K562 (cell line): Measurements from ENCODE around the gene CCSER1. TPM values are rescaled to one million over a fixed set of nuclear protein-coding genes. Genes with fewer than 3 reads are reported as not detected.

Experiments used
- ATAC-seq: fragments of 200-7000 bp; cut with Tn5 transposase; 3 replicates; pipeline ENCODE4 v1.9.1; 2020; ENCODE audit warnings: moderate library complexity
- BruUV-seq: library from RNA; stranded (reverse); fragments of 400-500 nt; replicated peaks from 2 replicates; lab custom pipeline; 2021; lab: Mats Ljungman, UMichigan
- CTCF ChIA-PET: fragments of 300-600 bp; formaldehyde crosslinking; extraction: SDS; loops from one replicate; lab custom pipeline; 2021; ENCODE audit warnings: low intra/inter-chr PET ratio; lab: Yijun Ruan, JAX
- POLR2A ChIA-PET: fragments of 300-600, 350-650 bp; sonication (Branson Sonifier 250); formaldehyde crosslinking; extraction: SDS; loops from one replicate; lab custom pipeline; 2021; ENCODE audit warnings: antibody characterized with exemption, inconsistent platforms; lab: Yijun Ruan, JAX
- DNase-seq, 4 experiments: peaks; one replicate each; pipeline versions ENCODE4 v3.0.0 to v3.0.0-alpha.2; 2011 to 2018; ENCODE audit warnings: low spot score in 3 of 4, mixed read lengths in 3 of 4; ENCODE audit errors: extremely low read depth in 1 of 4
- FAIRE-seq: peaks from 2 replicates; lab custom pipeline; 2011; peaks lifted over from hg19 to GRCh38; lab: Jason Lieb, UNC
- H2AFZ ChIP-seq: 2 replicates; pipeline ENCODE4 v1.6.0; 2011; ENCODE audit warnings: low read depth, low read length, control low read depth, inconsistent platforms
- H3K27ac ChIP-seq: fragments of 200-600 bp; 3 replicates; pipeline ENCODE4 v1.8.0; 2011; ENCODE audit warnings: low read depth, mild to moderate bottlenecking, control low read depth, inconsistent platforms, low read length, moderate library complexity, mixed read lengths; ENCODE audit errors: extremely low read depth
- H3K27me3 ChIP-seq, 2 experiments: fragments of 300-600 bp in 1 of 2; 2 replicates in 1 of 2; 3 replicates in 1 of 2; pipeline versions ENCODE4 v1.6.0 to v1.8.0; 2011; ENCODE audit warnings: inconsistent platforms in 2 of 2, low read length in 2 of 2, mild to moderate bottlenecking in 1 of 2, mixed read lengths in 1 of 2, moderate library complexity in 1 of 2; ENCODE audit not compliant: control insufficient read depth in 2 of 2, insufficient read depth in 2 of 2
- H3K36me3 ChIP-seq: fragments of 300-600 bp; 3 replicates; pipeline ENCODE4 v1.8.0; 2011; ENCODE audit warnings: mild to moderate bottlenecking, low read length, inconsistent platforms; ENCODE audit not compliant: control insufficient read depth, insufficient read depth
- H3K4me1 ChIP-seq, 2 experiments: fragments of 200-600 bp in 1 of 2; replicated peaks in 1 of 2; 2 replicates in 1 of 2; 3 replicates in 1 of 2; pipeline versions ENCODE4 v1.5.1 to v1.8.0; 2011; ENCODE audit warnings: inconsistent platforms in 2 of 2, low read length in 2 of 2, mild to moderate bottlenecking in 1 of 2, mixed read lengths in 1 of 2, moderate library complexity in 1 of 2; ENCODE audit not compliant: control insufficient read depth in 2 of 2, insufficient read depth in 2 of 2
- H3K4me2 ChIP-seq: 2 replicates; pipeline ENCODE4 v1.6.1; 2011; ENCODE audit warnings: low read length, control low read depth, inconsistent platforms, mixed read lengths; ENCODE audit not compliant: insufficient read depth
- H3K4me3 ChIP-seq: fragments of 200-600 bp; sonication (generic), shearing (Covaris generic); 2 replicates; pipeline ENCODE4 v1.5.1; 2016; ENCODE audit warnings: control low read depth, inconsistent platforms
- H3K79me2 ChIP-seq: fragments of 200-600 bp; 3 replicates; pipeline ENCODE4 v1.8.0; 2011; ENCODE audit warnings: low read length, inconsistent platforms; ENCODE audit not compliant: control insufficient read depth, insufficient read depth
- H3K9ac ChIP-seq, 2 experiments: 2 replicates each; pipeline versions ENCODE4 v1.6.0 to v1.6.1; 2011; ENCODE audit warnings: low read depth in 2 of 2, low read length in 2 of 2, control low read depth in 1 of 2, inconsistent platforms in 1 of 2, mild to moderate bottlenecking in 1 of 2, mixed read lengths in 1 of 2; ENCODE audit not compliant: insufficient read depth in 1 of 2
- H3K9me1 ChIP-seq: one replicate; pipeline ENCODE4 v1.6.0; 2011; ENCODE audit warnings: inconsistent platforms, mild to moderate bottlenecking, low read length, moderate library complexity; ENCODE audit not compliant: control insufficient read depth, insufficient read depth
- H3K9me3 ChIP-seq: replicated peaks from 2 replicates; pipeline ENCODE4 v1.5.1; 2011; ENCODE audit warnings: low read depth, low read length, inconsistent platforms; ENCODE audit not compliant: control insufficient read depth, insufficient read depth
- H4K20me1 ChIP-seq: replicated peaks from 2 replicates; pipeline ENCODE4 v1.6.1; 2011; ENCODE audit warnings: low read length, inconsistent platforms, mixed read lengths; ENCODE audit not compliant: control insufficient read depth, insufficient read depth
- ADNP ChIP-seq: fragments of 200-800 bp; sonication (Bioruptor generic); IDR thresholded peaks from 2 replicates; pipeline ENCODE4 v1.6.1; 2016; ENCODE audit warnings: missing genetic modification characterization, missing compliant biosample characterization
- ATF3 ChIP-seq, 2 experiments: fragments of 450-650 bp in 1 of 2; sonication (generic) in 1 of 2; formaldehyde crosslinking in 1 of 2; IDR thresholded peaks in 1 of 2; conservative IDR thresholded peaks in 1 of 2; 2 replicates each; pipeline versions ENCODE4 v1.6.1 to v1.8.1; 2016 to 2023; ENCODE audit warnings: mild to moderate bottlenecking in 2 of 2, moderate library complexity in 2 of 2, inconsistent platforms in 1 of 2, missing genetic modification reagents in 1 of 2
- HINFP ChIP-seq: fragments of 450-650 bp; conservative IDR thresholded peaks from 2 replicates; pipeline ENCODE4 v1.6.1; 2016; ENCODE audit warnings: missing genetic modification characterization, low read depth, mild to moderate bottlenecking, control low read depth, missing compliant biosample characterization
- KHSRP ChIP-seq: fragments of 450-650 bp; IDR thresholded peaks from 2 replicates; pipeline ENCODE4 v1.6.1; 2017
- MEIS2 ChIP-seq: fragments of 450-650 bp; IDR thresholded peaks from 2 replicates; pipeline ENCODE4 v1.6.1; 2014; ENCODE audit warnings: mild to moderate bottlenecking; ENCODE audit not compliant: partially characterized antibody
- NCOA1 ChIP-seq: fragments of 450-650 bp; IDR thresholded peaks from 2 replicates; pipeline ENCODE4 v1.6.1; 2016; ENCODE audit warnings: low read depth
- PPARD ChIP-seq: fragments of 250-450 bp; sonication (Bioruptor Pico); IDR thresholded peaks from 2 replicates; pipeline ENCODE4 v1.8.0; 2022; ENCODE audit warnings: inconsistent platforms, mild to moderate bottlenecking, moderate library complexity
- SMAD2 ChIP-seq: fragments of 150-350 bp; IDR thresholded peaks from 2 replicates; pipeline ENCODE4 v1.6.1; 2014; ENCODE audit warnings: low read depth, mild to moderate bottlenecking, low read length
- YBX1 ChIP-seq: fragments of 450-650 bp; IDR thresholded peaks from 2 replicates; pipeline ENCODE4 v1.7.1; 2016; ENCODE audit warnings: mild to moderate bottlenecking
- ZNF507 ChIP-seq: conservative IDR thresholded peaks from 2 replicates; pipeline ENCODE4 v1.6.1; 2017; ENCODE audit warnings: missing genetic modification characterization, missing compliant biosample characterization
- ZNF512 ChIP-seq: IDR thresholded peaks from 2 replicates; pipeline ENCODE4 v1.6.1; 2016; ENCODE audit warnings: missing genetic modification characterization, missing compliant biosample characterization
- ZZZ3 ChIP-seq: fragments of 450-650 bp; IDR thresholded peaks from 2 replicates; pipeline ENCODE4 v1.6.1; 2016; ENCODE audit warnings: antibody characterized with exemption, mild to moderate bottlenecking, moderate library complexity
- WGBS: fragments of 100-300 bp; shearing (Covaris generic); methylation state at CpG from one replicate; pipeline ENCODE4 v1.1.6; 2016; ENCODE audit warnings: low coverage, mixed read lengths; ENCODE audit not compliant: insufficient coverage; ENCODE audit errors: missing lambda C conversion rate; 5-methylcytosine and 5-hydroxymethylcytosine counted together
- in situ Hi-C: fragments of 300-500 bp; cut with MboI; formaldehyde crosslinking; loops from 4 replicates; pipeline ENCODE4 v1.15.0; 2018; ENCODE audit warnings: inconsistent platforms, mixed read lengths
- intact Hi-C: fragments of 100-400 bp; cut with micrococcal nuclease; formaldehyde crosslinking; loops from 2 replicates; pipeline ENCODE4 v1.14.2; 2022
- polyA plus RNA-seq, 8 experiments: library from polyadenylated mRNA; depleted of rRNA in 4 of 8; stranded (reverse) in 5 of 8; unstranded in 3 of 8; fragments of >200 nt; fragmentation: Nextera tagmentation in 2 of 8; fragmentation: Illumina TruSeq in 1 of 8; extraction: Ambion mirVana in 2 of 8; extraction: Trizol in 1 of 8; gene quantifications; 2 replicates each; pipeline versions ENCODE4 v1.2.1 to v1.2.3, GENCODE V29; 2011 to 2014; ENCODE audit warnings: inconsistent platforms in 1 of 8, missing spikeins in 1 of 8
- total RNA-seq, 7 experiments: library from RNA; depleted of rRNA in 6 of 7; stranded (reverse); fragments of >200 nt in 6 of 7; fragmentation: Illumina TruSeq in 2 of 7; extraction: Trizol in 2 of 7; gene quantifications; 2 replicates each; pipeline versions ENCODE4 v1.2.1 to v1.2.3, GENCODE V29; 2011 to 2021; ENCODE audit warnings: low replicate concordance in 1 of 7

The CCSER1 gene
- total and polyA plus RNA-seq, 9 of the 15 experiments (the other 6 are each of a cell fraction or from before 2014, with no cell fraction given), result not detected

GRCh38 chr4:91630764-91631163 lies 1503.6 kb downstream of the CCSER1 start:
- TF ChIP-seq ZNF507 (0 out of 2 replicates have a peak, but pooled peaks have one; percentile 25), ZZZ3 (no peak), KHSRP (no peak), ATF3 (IDR thresholded peaks at IDR 0.05) (no peak), ATF3 (CRISPR knock-in tag; conservative IDR thresholded peaks at IDR 0.05) (no peak), MEIS2 (no peak)
- TF ChIP-seq, all 486 proteins: peak for 1
- in situ Hi-C loops, result no loop called here
- Histone ChIP-seq H2AFZ (no peak overlapping the region), H3K9me1 (no peaks in the 10 kb centered on the region), H3K36me3 (no peaks in the 10 kb centered on the region), H3K4me1 (no peaks in the 10 kb centered on the region), H3K27me3 (no peaks in the 10 kb centered on the region), H3K4me3 (no peak overlapping the region), H4K20me1 (no peaks in the 10 kb centered on the region), H3K27ac (no peak overlapping the region), H3K9me3 (no peaks in the 10 kb centered on the region), H3K79me2 (no peaks in the 10 kb centered on the region), H3K4me2 (no peak overlapping the region), H3K9ac (no peak overlapping the region)
- FAIRE-seq (no peak), DNase-seq (no peak), ATAC-seq (no peak)
- intact Hi-C loops, result no loop called here
- POLR2A ChIA-PET, result no interaction called here
- CTCF ChIA-PET, result no interaction called here
- no TSS peak for BruUV-seq

GRCh38 chr4:91631335-91631734 lies 1504.1 kb downstream of the CCSER1 start:
- ChIA-PET POLR2A (no interaction called here), CTCF (no interaction called here)
- FAIRE-seq (no peak), ATAC-seq (no peak), DNase-seq (no peak)
- Histone ChIP-seq H3K4me3 (no peak overlapping the region), H3K9me1 (no peaks in the 10 kb centered on the region), H3K4me2 (no peak overlapping the region), H3K36me3 (no peaks in the 10 kb centered on the region), H3K9ac (no peak overlapping the region), H3K4me1 (no peaks in the 10 kb centered on the region), H3K9me3 (no peaks in the 10 kb centered on the region), H3K79me2 (no peaks in the 10 kb centered on the region), H4K20me1 (no peaks in the 10 kb centered on the region), H2AFZ (no peak overlapping the region), H3K27me3 (no peaks in the 10 kb centered on the region), H3K27ac (no peak overlapping the region)
- in situ Hi-C loops, result no loop called here
- WGBS, result 0% methylated on average over 2 of the region's 3 CpGs
- intact Hi-C loops, result no loop called here
- no TSS peak for BruUV-seq
- no peak for TF ChIP-seq PPARD (CRISPR knock-in tag)
- no peak for TF ChIP-seq YBX1
- no peak for TF ChIP-seq ZNF512
- TF ChIP-seq SMAD2, result no peak
- TF ChIP-seq NCOA1, result no peak
- no peak for TF ChIP-seq HINFP (tag)
- no peak for TF ChIP-seq ADNP (tag)
